Bladder microvascular endothelial cell (primary cell): Measurements from ENCODE around the gene RNASET2. TPM values are rescaled to one million over a fixed set of nuclear protein-coding genes. Genes with fewer than 3 reads are reported as not detected.

ENCODE experiments used
- total RNA-seq: library from RNA; depleted of rRNA; stranded (reverse); fragments of >200 nt; gene quantifications from 2 replicates; pipeline ENCODE4 v1.2.3, GENCODE V29; 2014

The RNASET2 gene, protein sequence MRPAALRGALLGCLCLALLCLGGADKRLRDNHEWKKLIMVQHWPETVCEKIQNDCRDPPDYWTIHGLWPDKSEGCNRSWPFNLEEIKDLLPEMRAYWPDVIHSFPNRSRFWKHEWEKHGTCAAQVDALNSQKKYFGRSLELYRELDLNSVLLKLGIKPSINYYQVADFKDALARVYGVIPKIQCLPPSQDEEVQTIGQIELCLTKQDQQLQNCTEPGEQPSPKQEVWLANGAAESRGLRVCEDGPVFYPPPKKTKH
- total RNA-seq, result 9.7 and 11.1 TPM in 2 replicates

DNA sequence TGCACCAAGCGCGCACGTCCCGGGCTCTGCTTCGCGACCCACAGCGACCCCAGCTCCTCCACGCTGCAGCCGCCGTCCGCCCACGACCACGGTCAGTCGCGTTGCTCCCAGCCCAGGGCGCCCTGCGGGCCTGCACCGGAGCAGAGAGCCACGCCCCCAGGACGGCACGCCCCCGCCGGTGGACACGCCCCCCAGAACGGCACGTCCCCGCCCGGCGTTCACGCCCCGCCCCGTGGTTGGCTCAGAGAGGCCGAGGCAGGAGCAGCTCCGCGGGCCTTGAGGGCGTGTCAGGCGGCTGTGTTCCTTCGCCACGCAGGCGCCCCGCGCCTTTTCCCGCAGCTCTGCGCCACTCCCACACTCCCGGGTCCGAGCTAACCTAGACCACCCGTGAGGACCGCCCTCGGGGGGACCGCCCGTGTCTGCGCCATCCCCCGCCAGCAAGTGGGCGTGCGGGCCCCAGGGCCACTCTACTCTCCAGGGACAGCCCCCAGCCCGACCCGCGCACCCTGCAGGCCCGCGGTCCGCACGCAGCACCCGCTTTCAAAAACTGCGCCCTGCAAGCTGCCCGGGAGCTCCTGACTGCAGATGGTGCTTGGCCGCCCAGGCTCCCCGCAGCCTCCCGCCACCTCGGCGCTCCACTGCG lies at the start of gene RNASET2:
RNASET2 (minus strand) TSS at position 107 of the 643 bp plus-strand sequence. CDS start 368 bp downstream, outside the sequence.

DNA sequence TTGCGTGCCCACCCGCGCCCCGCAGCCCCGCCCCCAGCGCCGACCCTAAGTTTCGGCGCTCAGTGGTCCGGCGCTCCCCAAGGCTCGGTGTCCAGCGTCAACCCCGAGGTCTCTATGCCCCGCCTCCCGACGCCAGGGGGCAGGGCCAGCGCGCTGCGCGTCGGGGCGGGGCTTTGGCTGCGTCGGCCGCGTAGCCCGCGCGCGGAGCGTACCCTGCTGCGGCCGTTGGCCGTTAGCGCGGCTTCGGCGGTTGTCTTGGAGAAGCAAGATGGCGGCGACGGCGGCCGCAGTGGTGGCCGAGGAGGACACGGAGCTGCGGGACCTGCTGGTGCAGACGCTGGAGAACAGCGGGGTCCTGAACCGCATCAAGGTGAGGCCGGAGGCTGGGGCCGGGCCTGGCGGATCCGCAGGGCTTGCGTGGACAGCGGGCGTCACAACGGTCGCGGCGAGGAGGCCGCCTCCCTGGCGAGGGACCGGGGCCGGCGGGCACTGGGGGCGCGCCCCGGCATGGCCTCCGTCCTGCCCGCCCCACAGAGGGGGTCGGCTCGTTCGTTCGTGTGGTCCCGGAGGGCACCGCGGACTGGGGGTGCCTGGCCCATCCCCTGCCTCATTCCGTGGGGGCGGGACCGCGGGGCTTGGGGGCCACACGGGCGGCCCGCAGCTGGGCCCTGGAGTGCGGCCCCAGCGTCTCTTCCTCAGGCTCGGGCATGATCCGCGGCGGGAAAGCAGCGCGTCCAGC lies 43.0 kb upstream of the RNASET2 start, which contains the start of gene CEP43:
CEP43 (plus strand) TSS at position 253 of the 739 bp plus-strand sequence; CDS start at position 269, 16 bp downstream.

Other genes starting within 250 kb of the RNASET2 start
- 11.7 and 16.4 TPM in 2 replicates for gene CEP43, start 42.8 kb upstream of the RNASET2 start, total RNA-seq
- gene CCR6, start 166.5 kb upstream of the RNASET2 start, total RNA-seq, result not detected in 2 replicates
- gene GPR31, start 201.4 kb upstream of the RNASET2 start, total RNA-seq, result not detected in 2 replicates